Pulmonary artery endothelial cell (primary cell): ENCODE measurements around the gene TDRKH. TPM values are rescaled to one million over a fixed set of nuclear protein-coding genes. Genes with fewer than 3 reads are reported as not detected.

ENCODE experiments used
- DNase-seq: peaks from one replicate; pipeline ENCODE4 v3.0.0-alpha.2; 2011; ENCODE audit warnings: low read depth, low spot score
- total RNA-seq: library from RNA; depleted of rRNA; stranded (reverse); fragments of >200 nt; gene quantifications from 2 replicates; pipeline ENCODE4 v1.2.3, GENCODE V29; 2014

Gene TDRKH
- total RNA-seq, result 8.2 and 11.8 TPM in 2 replicates

GRCh38 chr1:151790071-151790939 is at the start of gene TDRKH:
Gene TDRKH (minus strand): TSS chr1:151790500. CDS start chr1:151783022, 7,478 bp downstream.
- peak; percentile 99 for DNase-seq

- DNase-seq, result no peak
Observed at GRCh38 chr1:151839457-151840403, 49.4 kb upstream of the TDRKH start, which contains the start of gene C2CD4D. Gene C2CD4D (minus strand): TSS chr1:151839820. CDS start chr1:151838989, 831 bp downstream.

- DNase-seq, result no peak
Observed at GRCh38 chr1:151839082-151839412, 48.7 kb upstream of the TDRKH start.

GRCh38 chr1:151838222-151839081 is 48.2 kb upstream of the TDRKH start:
- DNase-seq, result no peak

- no peak for DNase-seq
Observed at GRCh38 chr1:151837884-151838221, 47.6 kb upstream of the TDRKH start.

GRCh38 chr1:151837197-151837596 is 46.9 kb upstream of the TDRKH start:
- no peak for DNase-seq

- no peak for DNase-seq
Observed at GRCh38 chr1:151835596-151835995, 45.3 kb upstream of the TDRKH start.

GRCh38 chr1:151834239-151834638 is 43.9 kb upstream of the TDRKH start:
- no peak for DNase-seq

- DNase-seq, result no peak
Observed at GRCh38 chr1:151833172-151833900, 43.0 kb upstream of the TDRKH start.

- no peak for DNase-seq
Observed at GRCh38 chr1:151832318-151832980, 42.1 kb upstream of the TDRKH start.

GRCh38 chr1:151831605-151832004 is 41.3 kb upstream of the TDRKH start, which contains the start of gene RORC:
Gene RORC (minus strand): TSS chr1:151831802. CDS start chr1:151831764, 38 bp downstream.
- no peak for DNase-seq

- no peak for DNase-seq
Observed at GRCh38 chr1:151831256-151831591, 40.9 kb upstream of the TDRKH start.

GRCh38 chr1:151830055-151830454 is 39.8 kb upstream of the TDRKH start:
- no peak for DNase-seq

- no peak for DNase-seq
Observed at GRCh38 chr1:151829352-151830046, 39.2 kb upstream of the TDRKH start.

- DNase-seq, result no peak
Observed at GRCh38 chr1:151828921-151829320, 38.6 kb upstream of the TDRKH start.

GRCh38 chr1:151827853-151828252 is 37.6 kb upstream of the TDRKH start:
- DNase-seq, result no peak

- no peak for DNase-seq
Observed at GRCh38 chr1:151825751-151826660, 35.7 kb upstream of the TDRKH start.

- DNase-seq, result no peak
Observed at GRCh38 chr1:151825204-151825603, 34.9 kb upstream of the TDRKH start.
